ENCODE data around the gene POU5F2. TPM values are rescaled to one million over a fixed set of nuclear protein-coding genes. Genes with fewer than 3 reads are reported as not detected.

POU5F2 gene
- total and polyA plus RNA-seq, 2 of the 8 experiments (the other 6 are each of a cell fraction or from before 2014, with no cell fraction given), result 0.06 to 0.08 TPM

- no peak for TF ChIP-seq TBP (IDR thresholded peaks at IDR 0.05; ENCODE audit: low read depth, low read length)
Observed at GRCh38 chr5:93715761-93716160, 25.6 kb downstream of the POU5F2 start (continued).
